GM18499 (cell line): Measurements from ENCODE around the gene IL3RA.
"Not testable (repeated sequence)": the region's sequence is repeated elsewhere in the genome, so short reads cannot be mapped to it uniquely, and the experiment has no call there.

Experiments
- ATAC-seq: cut with Tn5 transposase; IDR thresholded peaks from one replicate; pipeline ENCODE4 v1.9.1; 2021; ENCODE audit warnings: moderate number of reproducible peaks; ENCODE audit not compliant: insufficient read depth, unreplicated experiment

IL3RA gene

DNA sequence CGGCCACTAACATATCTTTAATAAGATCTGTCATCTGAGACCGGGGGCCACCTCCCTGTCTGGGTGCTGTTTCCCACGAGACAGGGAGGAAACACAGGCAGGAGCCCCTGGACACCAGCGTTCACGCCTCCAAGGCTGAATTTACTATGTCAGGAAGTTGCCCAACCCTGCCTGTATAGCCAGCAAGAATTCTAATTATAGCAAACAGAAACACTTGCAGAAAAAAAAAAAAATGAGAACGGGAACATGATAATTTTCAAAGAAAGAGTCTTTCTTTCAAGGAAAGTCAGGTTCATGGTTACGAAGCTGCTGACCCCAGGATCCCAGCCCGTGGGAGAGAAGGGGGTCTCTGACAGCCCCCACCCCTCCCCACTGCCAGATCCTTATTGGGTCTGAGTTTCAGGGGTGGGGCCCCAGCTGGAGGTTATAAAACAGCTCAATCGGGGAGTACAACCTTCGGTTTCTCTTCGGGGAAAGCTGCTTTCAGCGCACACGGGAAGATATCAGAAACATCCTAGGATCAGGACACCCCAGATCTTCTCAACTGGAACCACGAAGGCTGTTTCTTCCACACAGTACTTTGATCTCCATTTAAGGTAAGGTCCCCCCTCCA lies at the start of gene IL3RA:
TSS of gene IL3RA (plus strand) at position 455 of the 613 bp plus-strand sequence. CDS start 4,981 bp downstream, outside the sequence.
- no peak for ATAC-seq

DNA sequence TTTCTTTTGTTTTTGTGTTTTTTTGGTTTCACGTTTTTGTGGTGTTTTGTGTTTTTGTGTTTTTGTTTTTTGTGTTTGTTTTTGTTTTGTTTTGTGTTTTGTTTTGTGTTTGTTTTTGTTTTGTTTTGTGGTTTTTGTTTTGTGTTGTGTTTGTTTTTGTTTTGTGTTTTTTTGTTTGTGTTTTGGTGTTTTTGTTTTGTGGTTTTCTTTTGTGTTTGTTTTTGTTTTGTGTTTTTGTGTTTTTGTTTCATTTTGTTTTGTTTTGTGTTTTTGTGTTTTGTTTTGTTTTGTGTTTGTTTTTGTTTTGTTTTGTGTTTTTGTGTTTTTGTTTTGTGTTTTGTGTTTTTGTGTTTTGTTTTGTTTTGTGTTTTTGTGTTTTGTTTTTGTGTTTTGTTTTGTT lies 47.0 kb upstream of the IL3RA start:
- ATAC-seq: no peak

DNA sequence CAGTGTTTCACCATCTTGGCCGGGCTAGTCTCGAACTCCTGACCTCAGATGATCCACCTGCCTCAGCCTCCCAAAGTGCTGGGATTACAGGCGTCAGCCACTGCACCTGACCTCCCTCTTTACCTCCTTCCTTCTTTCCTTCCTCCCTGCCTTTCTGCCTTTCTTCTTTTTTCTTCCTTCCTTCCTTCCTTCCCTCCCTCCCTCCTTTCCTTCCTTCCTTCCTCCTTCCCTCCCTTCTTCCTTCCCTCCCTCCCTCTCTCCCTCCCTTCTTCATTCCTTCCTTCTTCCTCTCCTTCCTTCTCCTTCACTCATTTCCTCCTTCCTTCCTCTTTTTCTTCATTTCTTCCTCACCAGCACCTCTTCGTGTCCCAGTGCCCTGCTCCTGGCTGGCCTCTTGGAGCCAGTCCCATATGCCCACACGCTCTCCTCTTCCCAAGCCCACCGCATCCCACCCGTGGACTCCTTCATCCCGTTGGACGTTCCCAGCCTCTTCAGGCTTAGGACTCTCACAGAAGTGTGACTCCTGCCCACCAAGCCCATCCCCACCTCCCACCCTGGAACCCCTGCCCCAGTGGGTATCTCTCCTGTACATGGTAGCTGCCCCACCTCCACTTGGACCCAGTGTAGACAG lies 45.4 kb upstream of the IL3RA start:
- ATAC-seq: no peak

DNA sequence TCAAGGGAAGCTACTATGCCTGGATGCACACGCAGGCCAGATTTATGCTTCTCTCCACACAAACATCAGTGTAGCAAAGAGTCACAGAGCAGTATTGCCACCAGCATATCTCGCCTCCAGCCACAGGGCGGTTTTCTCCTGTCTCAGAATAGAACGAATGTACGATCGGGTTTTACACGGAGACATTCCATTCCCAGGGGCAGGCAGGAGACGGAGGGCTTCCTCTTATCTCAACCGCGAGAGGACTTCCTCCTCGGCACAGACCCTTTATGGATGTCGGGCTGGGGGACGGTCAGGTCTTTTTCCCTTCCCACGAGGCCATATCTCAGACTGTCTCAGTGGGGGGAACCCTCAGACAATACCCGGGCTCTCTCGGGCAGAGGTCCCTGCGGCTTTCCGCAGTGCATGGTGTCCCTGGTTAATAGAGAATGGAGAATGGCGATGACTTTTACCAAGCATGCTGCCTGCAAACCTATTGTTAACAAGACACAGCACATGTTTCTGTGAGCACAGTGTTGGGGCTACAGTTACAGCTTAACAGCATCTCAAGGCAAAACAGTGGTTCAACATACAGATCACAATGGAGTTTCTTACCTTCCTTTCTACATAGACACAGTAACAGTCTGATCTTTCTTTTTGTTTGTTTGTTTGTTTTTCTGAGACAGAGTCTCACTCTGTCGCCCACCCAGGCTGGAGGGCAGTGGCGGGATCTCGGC lies 43.9 kb upstream of the IL3RA start:
- no peak for ATAC-seq

DNA sequence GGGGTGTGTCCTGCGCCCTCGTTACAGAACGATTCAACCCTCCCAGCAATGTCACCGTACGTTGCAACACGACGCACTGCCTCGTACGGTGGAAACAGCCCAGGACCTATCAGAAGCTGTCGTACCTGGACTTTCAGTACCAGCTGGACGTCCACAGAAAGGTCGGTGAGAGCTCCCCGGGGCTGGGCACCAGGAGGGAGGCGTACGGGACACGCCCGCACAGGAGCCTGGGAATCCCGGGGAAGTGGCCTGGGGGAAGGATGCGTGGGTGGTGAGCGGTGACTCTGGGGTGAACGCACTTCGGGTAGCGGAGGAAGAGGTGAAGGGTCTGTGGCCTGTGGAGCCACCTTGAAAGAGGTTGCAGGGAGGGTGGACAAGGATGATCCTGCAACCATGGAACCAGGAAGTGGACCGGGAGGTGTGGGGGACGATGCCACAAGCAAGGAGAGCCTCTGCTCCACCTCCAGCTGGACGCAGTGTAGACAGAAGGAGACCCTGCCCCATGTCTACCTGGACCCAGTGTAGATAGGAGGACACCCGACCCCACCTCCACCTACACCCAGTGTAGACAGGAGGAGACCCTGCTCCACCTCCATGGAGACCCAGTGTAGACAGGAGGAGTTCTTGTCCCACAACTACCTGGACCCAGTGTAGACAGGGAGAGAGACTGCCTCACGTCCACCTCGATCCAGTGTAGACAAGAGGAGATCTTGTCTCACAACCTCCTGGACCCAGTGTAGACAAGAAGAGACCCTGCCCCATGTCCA lies 42.1 kb upstream of the IL3RA start:
- no peak for ATAC-seq

DNA sequence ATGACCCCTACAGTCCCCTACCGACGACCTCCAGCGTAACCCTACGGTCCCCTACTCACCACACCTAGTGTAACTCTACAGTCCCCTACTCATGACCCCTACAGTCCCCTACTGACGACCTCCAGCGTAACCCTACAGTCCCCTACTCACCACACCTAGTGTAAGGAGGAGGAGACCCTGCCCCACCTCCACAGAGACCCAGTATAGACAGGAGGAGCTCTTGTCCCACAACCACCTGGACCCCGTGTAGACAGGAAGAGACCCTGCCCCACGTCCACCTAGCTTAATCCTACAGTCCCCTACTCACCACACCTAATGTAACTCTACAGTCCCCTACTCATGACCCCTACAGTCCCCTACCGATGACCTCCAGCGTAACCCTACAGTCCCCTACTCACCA lies 41.0 kb upstream of the IL3RA start:
- ATAC-seq: no peak

DNA sequence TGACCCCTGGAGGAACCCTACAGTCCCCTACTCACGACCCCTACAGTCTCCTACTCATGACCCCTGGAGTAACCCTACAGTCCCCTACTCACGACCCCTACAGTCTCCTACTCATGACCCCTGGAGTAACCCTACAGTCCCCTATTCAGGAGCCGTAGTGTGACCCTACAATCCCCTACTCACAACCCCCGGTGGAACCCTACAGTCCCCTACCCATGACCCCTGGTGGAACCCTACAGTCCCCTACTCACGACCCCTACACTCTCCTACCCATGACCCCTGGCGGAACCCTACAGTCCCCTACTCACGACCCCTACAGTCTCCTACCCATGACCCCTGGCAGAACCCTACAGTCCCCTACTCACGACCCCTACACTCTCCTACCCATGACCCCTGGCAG lies 39.0 kb upstream of the IL3RA start:
- ATAC-seq: not testable (repeated sequence)

DNA sequence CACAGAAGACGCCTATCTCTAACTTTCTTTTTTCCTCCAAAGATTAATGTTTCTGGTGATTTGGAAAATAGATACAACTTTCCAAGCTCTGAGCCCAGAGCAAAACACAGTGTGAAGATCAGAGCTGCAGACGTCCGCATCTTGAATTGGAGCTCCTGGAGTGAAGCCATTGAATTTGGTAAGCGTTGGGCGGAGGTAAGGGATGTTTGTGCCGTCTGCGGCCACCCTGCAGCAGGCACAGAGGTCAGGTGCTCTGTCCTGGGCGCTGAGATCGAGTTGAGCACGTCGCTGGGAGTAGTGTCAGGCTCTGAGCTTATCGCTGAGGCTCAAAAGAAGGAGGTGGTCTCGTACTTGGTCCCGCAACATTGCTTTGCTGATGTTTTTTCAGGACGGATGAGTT lies 36.1 kb upstream of the IL3RA start:
- ATAC-seq: no peak

DNA sequence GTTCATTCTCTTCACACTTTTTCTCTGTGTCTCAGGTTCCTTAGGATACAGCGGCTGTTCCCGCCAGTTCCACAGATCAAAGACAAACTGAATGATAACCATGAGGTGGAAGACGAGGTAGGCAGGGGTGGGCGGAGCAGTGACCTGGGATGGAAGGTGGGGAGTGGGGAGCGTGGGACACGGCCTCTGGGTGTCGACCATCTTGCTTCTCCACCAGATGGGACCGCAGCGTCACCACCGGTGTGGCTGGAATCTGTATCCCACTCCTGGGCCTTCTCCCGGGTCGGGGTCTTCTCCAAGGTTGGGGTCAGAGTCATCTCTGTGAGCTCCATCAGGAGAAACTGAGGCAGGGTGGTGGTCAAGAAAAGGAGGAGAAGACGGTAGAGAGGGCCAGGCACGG lies 31.2 kb upstream of the IL3RA start:
- ATAC-seq: no peak

DNA sequence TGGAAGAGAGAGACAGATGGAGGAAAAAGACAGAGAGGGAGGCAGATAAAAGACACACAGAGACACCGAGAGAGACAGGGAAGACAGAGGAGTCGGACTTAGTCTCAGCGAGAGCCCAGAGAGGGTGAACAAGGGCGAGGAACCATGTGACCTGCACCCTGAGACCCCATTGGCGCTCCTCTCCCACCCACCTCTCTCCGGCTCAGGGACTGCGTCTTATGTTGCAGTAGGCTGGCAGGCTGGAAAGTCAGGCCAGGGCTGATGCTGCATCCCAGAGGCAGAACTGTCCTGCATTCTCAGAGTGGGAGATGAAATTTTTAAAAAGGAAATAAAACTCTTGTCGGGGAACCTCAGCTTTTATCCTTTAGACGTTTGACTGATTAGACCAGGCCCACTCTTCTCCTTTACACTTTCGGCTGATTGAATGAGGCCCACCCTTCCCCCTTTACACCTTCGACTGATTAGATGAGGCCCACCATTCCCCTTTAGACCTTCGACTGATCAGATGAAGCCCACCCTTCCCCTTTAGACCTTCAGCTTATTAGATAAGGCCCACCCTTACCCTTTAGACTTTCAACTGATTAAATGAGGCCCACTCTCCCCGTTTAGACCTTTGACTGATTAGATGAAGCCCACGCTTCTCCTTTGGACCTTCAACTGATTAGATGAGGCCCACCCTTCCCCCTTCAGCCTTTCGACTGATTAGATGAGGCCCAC lies 29.5 kb upstream of the IL3RA start:
- ATAC-seq: no peak

DNA sequence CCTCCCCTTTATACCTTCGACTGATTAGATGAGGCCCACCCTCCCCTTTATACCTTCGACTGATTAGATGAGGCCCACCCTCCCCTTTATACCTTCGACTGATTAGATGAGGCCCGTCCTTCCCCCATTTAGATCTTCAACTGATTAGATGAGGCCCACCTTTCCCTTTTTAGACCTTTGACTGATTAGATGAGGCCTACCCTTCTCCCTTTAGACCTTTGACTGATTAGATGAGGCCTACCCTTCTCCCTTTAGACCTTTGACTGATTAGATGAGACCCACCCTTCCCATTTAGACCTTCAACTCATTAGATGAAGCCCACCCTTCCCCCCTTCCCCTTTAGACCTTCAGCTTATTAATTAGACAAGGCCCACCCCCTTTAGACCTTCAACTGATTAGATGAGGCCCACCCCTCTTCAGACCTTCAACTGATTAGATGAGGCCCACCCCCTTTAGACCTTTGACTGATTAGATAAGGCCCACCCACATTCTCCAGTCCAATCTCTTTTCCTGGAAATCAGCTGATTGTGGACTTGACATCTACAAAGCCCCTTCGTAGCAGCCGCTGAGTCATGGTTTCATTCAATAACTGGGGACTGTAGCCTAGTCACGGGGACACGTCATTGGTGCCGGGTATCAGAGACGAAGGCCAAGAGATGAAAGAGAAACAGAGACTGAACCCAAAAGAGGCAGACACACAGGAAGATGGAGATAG lies 28.8 kb upstream of the IL3RA start:
- no peak for ATAC-seq

DNA sequence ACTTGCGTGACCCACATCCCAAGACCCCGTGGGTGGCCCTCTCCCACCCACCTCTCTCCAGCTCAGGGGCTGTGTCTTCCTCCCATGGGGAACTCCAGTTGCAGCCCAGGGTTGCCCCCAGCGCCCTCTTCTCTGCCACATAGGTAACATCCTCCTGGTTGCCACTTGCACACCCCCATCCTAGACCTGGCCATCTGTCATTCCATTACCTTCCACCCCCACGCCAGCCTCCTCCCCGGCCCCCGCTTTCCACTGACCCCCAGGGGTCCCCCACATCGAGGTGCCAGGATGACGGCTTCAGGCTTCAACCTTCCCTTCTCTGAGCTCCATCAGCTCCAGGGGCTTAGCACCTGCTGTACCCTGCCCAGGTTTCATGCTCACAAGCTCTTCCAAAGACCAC lies 28.1 kb upstream of the IL3RA start:
- no peak for ATAC-seq

DNA sequence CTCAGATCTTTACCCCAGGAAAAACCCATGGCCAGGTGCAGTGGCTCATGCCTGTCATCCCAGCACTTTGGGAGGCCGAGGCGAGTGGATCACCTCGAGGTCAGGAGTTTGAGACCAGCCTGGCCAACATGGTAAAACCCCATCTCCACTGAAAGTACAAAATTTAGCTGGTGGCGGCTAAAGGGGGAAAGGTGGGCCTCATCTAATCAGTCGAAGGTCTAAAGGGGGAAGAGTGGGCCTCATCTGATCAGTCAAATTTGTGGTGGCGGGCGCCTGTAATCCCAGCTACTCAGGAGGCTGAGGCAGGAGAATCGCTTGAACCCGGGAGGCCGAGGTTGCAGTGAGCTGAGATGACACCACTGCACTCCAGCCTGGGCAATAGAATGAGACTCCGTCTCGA lies 27.7 kb upstream of the IL3RA start:
- not testable (repeated sequence) for ATAC-seq

DNA sequence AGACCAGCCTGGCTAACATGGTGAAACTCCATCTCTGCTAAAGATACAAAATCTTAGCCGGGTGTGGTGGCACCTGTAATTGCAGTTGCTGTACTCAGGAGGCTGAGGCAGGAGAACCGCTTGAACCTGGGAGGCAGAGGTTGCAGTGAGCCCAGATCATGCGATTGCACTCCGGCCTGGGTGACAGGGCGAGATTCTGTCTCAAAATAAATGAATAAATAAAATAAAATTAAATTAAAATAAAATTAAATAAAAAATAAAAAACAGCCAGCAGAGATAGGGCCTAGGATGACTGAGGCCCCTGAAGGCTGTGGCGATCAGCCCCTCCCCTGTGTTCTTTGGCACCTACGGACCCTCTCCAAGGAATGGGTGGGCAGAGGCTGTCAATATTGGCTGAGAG lies 22.8 kb upstream of the IL3RA start:
- ATAC-seq: no peak

DNA sequence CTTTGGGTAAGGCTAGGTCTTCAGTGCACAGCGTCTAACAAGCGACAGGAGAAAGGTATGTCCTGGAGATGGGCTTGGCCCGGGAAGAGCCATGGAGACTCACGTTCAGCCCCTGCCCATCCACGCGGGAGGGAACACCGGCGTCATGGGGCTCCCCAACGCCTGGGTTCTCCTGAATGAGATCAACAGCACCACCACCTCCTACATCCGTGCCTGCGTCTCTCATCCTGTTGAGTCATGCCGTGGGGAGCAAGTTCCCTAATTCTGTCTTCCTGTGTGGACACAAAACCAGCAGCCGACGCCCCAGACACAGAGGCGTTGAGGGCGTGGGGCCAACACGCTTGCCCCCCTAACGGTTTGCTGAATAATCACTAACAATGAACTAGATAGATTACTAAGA lies 20.1 kb upstream of the IL3RA start:
- ATAC-seq: no peak

DNA sequence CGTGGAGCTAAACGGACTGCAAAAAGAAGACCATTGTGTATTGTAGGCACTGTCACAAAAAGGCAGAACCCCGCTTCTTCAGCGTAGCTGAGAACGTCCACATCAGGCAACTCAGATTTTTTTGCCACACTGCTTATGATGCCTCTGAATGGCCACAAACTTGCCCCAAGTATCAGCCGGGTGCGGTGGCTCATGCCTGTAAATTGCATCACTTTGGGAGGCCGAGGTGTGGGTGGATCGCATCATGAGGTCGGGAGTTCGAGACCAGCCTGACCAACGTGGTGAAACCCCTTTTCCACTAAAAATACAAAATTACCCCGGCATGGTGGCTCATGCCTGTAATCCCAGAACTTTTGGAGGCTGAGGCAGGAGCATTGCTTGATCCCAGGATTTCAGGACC lies 14.9 kb upstream of the IL3RA start:
- ATAC-seq: no peak

DNA sequence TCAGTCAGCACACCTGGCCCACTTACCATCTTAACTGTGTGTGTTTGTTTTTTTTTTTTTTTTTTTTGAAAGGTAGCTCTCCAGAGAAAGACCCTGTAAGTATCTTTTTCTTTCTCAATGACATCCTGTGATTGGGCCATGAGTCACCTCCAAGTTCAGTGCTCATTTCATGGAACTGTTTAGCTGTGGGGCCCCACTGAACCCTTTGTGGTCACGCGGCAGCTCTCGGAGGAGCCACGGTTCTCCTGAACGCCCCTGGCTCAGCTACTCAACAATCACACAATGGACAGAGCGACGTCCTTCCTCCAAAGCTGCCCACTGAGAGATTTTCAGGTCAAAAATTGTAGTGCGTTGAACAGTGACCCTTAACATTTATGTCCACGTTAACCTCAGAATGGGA lies 14.2 kb upstream of the IL3RA start:
- ATAC-seq: no peak

DNA sequence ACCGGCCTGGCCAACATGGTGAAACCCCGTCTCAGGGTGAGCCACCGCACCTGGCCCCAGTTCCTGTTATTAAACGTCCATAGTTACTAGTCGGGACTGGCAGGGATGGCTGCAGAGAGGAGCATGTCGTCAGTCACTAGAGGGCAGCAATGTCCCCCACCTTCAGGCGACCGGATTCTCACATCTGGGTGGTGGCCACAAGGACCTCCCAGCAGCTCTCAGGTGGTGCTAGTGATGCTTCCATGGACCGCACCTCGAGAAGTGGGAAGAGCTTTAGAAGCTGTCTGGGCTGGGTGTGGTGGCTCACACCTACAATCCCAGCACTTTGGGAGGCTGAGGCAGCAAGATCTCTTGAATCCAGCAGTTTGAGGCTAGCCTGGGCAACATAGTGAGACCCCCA lies 13.3 kb upstream of the IL3RA start:
- peak; percentile 42 for ATAC-seq

DNA sequence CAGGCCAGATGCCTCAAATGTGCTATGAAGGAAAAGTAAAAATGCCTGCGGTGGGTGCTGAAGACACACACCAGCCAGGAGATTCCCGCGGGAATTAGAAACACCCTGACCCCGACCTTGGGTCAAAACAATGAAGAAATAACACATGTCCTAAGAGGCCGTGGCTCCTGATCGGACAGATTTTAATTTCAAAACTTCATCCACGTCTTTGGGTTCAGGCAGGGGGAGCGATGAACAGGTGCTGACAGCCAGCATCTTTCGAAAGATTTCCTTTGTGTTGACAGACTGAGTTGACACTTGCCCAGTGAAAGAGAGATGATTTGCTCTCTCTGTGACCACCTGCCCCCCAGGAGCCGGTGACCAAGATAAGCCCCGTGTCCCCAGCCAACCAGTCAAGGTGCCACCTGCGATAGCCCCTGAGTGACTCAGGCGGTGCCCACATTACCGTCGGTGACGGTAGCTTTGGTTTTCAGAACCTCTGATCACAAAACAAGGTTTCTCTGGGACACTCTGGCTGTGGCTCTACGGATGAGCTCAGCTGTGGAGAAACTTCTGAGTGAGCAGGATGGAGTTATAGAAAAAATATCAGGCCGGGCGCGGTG lies 11.0 kb upstream of the IL3RA start:
- no peak for ATAC-seq
